ENCODE data around the gene NSMCE4A. TPM values are rescaled to one million over a fixed set of nuclear protein-coding genes. Genes with fewer than 3 reads are reported as not detected.
"Not testable (repeated sequence)": the region's sequence is repeated elsewhere in the genome, so short reads cannot be mapped to it uniquely, and the experiment has no call there.

The NSMCE4A gene
- total RNA-seq, 2 donors from 2014 or later = 55.0 to 63.9 TPM

DNA sequence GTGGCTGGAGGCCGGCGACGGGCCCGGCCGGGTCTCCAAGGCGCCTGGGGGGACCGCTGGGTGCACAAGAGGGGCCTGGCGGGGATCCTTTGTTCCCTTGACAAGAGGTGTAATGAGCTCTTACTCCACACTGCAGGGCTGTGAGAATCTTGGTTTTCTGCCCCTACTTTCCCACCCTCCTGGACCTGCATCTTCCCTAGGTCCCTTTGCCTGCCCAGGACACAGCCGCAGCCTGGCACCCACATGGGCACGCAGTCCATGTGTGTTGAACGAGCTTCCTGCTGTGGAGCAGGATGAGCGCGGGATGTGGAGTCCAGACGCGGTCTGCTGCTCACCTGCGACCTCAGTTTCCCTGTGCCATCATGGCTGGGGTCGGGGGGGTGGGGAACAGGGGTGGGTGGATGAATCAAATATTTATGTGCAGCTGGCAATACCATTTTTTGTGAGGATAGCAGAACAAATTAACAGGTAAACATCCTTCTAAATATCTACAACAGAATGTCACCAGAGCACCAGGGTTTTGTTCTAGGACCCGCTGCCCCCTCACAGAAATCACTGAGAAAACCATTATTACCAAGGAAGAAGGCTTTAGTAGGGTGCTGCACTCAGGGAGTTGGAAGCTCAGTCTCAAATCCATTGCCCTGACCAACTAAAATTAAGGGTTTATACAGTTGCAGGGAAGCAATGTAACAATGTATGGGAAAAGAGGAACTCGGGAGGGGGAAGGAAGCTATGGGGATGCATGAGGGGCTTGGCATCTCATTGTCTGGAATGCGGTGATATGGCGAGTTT, 474 bp upstream of the NSMCE4A start:
- Histone ChIP-seq H3K9ac (ENCODE audit: low read depth in 2 of 2, low read length in 2 of 2) (peak overlapping the region; percentile 89 to 94), H3K4me1 (no peaks in the 10 kb centered on the region), H3K36me3 (no peaks in the 10 kb centered on the region), H3K27me3 (no peaks in the 10 kb centered on the region), H3K27ac (peak overlapping the region; percentile 96), H3K4me3 (peak overlapping the region; percentile 72), H3K9me3 (no peaks in the 10 kb centered on the region)
- DNase-seq = no peak
- intact Hi-C loops (cut with DNase I) = loop anchor here (10.0 kb wide), 1 partner anchor 51 kb away; the partner anchor contains the start of gene ATE1
- TF ChIP-seq, protein P1, sequence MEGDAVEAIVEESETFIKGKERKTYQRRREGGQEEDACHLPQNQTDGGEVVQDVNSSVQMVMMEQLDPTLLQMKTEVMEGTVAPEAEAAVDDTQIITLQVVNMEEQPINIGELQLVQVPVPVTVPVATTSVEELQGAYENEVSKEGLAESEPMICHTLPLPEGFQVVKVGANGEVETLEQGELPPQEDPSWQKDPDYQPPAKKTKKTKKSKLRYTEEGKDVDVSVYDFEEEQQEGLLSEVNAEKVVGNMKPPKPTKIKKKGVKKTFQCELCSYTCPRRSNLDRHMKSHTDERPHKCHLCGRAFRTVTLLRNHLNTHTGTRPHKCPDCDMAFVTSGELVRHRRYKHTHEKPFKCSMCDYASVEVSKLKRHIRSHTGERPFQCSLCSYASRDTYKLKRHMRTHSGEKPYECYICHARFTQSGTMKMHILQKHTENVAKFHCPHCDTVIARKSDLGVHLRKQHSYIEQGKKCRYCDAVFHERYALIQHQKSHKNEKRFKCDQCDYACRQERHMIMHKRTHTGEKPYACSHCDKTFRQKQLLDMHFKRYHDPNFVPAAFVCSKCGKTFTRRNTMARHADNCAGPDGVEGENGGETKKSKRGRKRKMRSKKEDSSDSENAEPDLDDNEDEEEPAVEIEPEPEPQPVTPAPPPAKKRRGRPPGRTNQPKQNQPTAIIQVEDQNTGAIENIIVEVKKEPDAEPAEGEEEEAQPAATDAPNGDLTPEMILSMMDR (IDR thresholded peaks at IDR 0.05) = no peak

DNA sequence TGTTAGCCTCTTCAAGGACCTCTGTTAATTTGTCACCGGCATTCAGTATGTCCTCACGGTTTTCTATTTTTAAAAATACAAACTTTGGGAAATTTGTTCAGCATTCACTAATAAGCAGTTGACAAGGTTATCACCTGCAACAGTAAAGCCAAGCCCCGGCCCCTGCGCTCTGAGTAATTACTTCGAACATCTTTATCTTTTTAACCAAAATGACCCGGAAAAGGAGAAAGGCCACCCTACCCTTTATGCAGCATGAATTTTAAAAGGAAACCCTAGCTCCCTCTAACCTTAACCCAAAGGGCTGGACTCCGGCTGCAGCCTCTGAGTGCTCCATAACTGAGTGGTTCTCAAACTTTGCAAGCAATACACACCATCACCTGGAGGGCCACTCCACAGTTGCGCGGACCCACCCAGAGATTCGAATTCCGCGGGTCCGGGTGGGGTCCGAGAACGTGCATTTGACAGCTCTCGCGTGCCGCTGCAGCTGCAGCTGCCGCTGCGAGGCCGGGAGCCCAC, 940 bp downstream of the NSMCE4A start:
- Histone ChIP-seq H3K27me3 (no peaks in the 10 kb centered on the region), H3K4me1 (no peaks in the 10 kb centered on the region), H3K36me3 (no peaks in the 10 kb centered on the region), H3K4me3 (peak overlapping the region; percentile 72), H3K9ac (ENCODE audit: low read depth in 2 of 2, low read length in 2 of 2) (peak overlapping the region; percentile 73 to 94), H3K27ac (peak overlapping the region; percentile 96), H3K9me3 (no peaks in the 10 kb centered on the region)
- no peak for DNase-seq
- intact Hi-C loops (cut with DNase I) = loop anchor here (5.0 to 10.0 kb wide), 2 partner anchors 49 to 78 kb away; partner anchors contain the start of gene ATE1
- TF ChIP-seq, protein P1 (IDR thresholded peaks at IDR 0.05) = no peak

DNA sequence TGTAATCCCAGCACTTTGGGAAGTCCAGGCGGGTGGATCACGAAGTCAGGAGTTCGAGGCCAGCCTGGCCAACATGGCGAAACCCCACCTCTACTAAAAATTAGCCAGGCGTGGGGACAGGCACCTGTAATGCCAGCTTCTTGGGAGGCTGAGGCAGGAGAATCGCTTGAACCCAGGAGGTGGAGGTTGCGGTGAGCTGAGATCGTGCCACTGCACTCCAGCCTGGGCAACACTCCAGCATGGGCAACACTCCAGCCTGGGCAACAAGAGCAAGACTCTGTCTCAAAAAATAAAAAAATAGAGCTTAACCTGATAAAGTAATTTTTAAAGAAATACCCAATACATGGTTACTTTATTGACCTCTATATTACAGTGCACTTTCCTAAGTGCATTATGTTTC, 5.9 kb downstream of the NSMCE4A start:
- H3K4me1 ChIP-seq = not testable (repeated sequence)

DNA sequence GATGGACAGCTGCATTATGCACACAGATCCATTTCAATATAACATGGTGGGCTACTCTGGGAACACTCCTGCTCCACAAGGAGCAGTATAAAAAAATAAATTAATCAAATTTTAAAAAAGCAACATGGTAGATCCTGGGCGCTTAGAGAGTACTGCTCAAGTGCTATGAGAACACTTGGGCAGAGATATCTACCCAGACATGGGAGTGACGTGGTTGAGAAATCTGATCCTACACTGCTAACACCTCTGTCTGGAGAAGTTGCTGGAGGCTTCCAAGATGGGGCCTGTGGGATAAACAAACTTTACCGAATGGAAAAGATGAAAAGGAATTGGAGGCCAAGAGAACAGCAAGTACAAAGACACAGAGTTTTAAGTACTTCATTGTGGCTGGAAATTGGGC, 9.0 kb downstream of the NSMCE4A start:
- DNase-seq = no peak
- intact Hi-C loops (cut with DNase I) = no loop called here
- no peak overlapping the region for H3K9ac ChIP-seq (ENCODE audit: low read depth in 2 of 2, low read length in 2 of 2)
- H3K36me3 ChIP-seq = peaks cover 10% of the 10 kb centered on the region
- no peak overlapping the region for H3K27ac ChIP-seq
- H3K27me3 ChIP-seq = no peaks in the 10 kb centered on the region
- TF ChIP-seq, protein P1 (IDR thresholded peaks at IDR 0.05) = no peak
- H3K4me1 ChIP-seq = no peaks in the 10 kb centered on the region
- no peaks in the 10 kb centered on the region for H3K9me3 ChIP-seq
- no peak overlapping the region for H3K4me3 ChIP-seq

More for the DNA sequence above, 5.9 kb downstream of the NSMCE4A start:
- H3K9ac ChIP-seq (ENCODE audit: low read depth in 2 of 2, low read length in 2 of 2); H3K27me3 ChIP-seq; H3K9me3 ChIP-seq; H3K4me3 ChIP-seq; DNase-seq; H3K27ac ChIP-seq; intact Hi-C loops (cut with DNase I): not testable (repeated sequence)
- peaks cover 10% of the 10 kb centered on the region for H3K36me3 ChIP-seq

DNA sequence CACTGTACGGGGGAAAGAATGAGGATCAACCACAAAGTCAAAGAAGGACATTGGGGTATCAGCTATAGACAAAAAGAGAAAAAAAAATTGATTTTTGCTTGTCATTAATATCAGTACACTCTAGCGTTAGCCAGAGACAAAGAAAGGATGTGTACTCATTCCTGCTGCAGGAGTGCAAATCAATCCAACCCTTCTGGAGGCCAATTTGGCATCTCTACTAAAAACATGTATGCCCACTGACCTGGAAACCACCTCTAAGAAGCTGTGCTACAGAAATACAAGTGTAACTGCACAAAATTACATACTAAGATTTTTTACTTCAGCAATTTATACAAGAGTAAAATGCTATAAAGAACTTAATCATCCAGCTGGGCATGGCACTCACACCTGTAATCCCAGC, 13.6 kb downstream of the NSMCE4A start:
- Histone ChIP-seq H3K27me3 (no peaks in the 10 kb centered on the region), H3K4me1 (no peaks in the 10 kb centered on the region), H3K9me3 (no peaks in the 10 kb centered on the region), H3K9ac (ENCODE audit: low read depth in 2 of 2, low read length in 2 of 2) (no peak overlapping the region), H3K36me3 (peaks cover under 1% of the 10 kb centered on the region), H3K27ac (no peak overlapping the region), H3K4me3 (no peak overlapping the region)
- no peak for DNase-seq
- intact Hi-C loops (cut with DNase I) = no loop called here
- TF ChIP-seq, protein P1 (IDR thresholded peaks at IDR 0.05) = no peak

DNA sequence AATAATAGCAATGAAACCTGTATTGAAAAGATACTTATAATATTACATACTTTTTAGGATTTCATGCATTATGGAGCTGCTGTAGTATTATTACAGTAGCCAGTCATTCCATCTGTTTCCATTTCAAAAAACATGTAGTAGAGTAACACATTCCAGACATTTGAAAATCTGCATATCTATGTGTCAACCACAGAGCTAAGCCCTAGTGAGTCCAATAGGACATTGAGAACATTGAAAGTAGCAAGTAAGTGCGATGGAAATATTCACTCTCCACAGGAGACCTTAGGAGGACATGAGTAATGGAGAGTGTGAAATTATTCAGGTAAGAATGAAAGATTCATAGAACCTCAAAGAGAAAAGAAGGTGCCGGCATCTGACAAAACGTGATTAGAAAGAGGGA, 15.3 kb downstream of the NSMCE4A start:
- no peaks in the 10 kb centered on the region for H3K9me3 ChIP-seq
- no peaks in the 10 kb centered on the region for H3K36me3 ChIP-seq
- no peak overlapping the region for H3K27ac ChIP-seq
- no peak overlapping the region for H3K9ac ChIP-seq (ENCODE audit: low read depth in 2 of 2, low read length in 2 of 2)
- TF ChIP-seq, protein P1 (IDR thresholded peaks at IDR 0.05) = no peak
- no peaks in the 10 kb centered on the region for H3K4me1 ChIP-seq
- DNase-seq = no peak
- no peaks in the 10 kb centered on the region for H3K27me3 ChIP-seq
- no peak overlapping the region for H3K4me3 ChIP-seq
- intact Hi-C loops (cut with DNase I) = no loop called here
